HCT116 (cell line): Measurements from ENCODE around the gene TPRG1L. TPM values are rescaled to one million over a fixed set of nuclear protein-coding genes. Genes with fewer than 3 reads are reported as not detected.
"Not testable (repeated sequence)": the region's sequence is repeated elsewhere in the genome, so short reads cannot be mapped to it uniquely, and the experiment has no call there.

ENCODE experiments used
- ATAC-seq: fragments of 200-7000 bp; cut with Tn5 transposase; 2 replicates; pipeline ENCODE4 v1.9.1; 2020; ENCODE audit warnings: mild to moderate bottlenecking, moderate library complexity
- BruUV-seq: library from RNA; stranded (reverse); fragments of 400-500 nt; replicated peaks from 2 replicates; lab custom pipeline; 2021; lab: Mats Ljungman, UMichigan
- CTCF ChIA-PET: fragments of 300-600 bp; sonication (Branson Sonifier 250); formaldehyde crosslinking; loops from one replicate; lab custom pipeline; 2021; ENCODE audit warnings: antibody characterized with exemption; lab: Charles Lee
- POLR2A ChIA-PET: fragments of 300-600, 350-600 bp; sonication (Branson Sonifier 250); formaldehyde crosslinking; loops from one replicate; lab custom pipeline; 2021; ENCODE audit warnings: antibody characterized with exemption; lab: Charles Lee
- RAD21 ChIA-PET, 2 experiments: fragments of 300-600 bp; sonication (Branson Sonifier 250); formaldehyde crosslinking; loops; one replicate each; lab custom pipeline; 2023; ENCODE audit warnings: low total read pairs in 2 of 2; ENCODE audit not compliant: uncharacterized antibody in 2 of 2, unreplicated experiment in 2 of 2, low non-redundant PET in 1 of 2; lab: Charles Lee
- DNase-seq: peaks from one replicate; pipeline ENCODE4 v3.0.0-alpha.2; 2010; ENCODE audit warnings: low read depth, low spot score
- H2AFZ ChIP-seq: fragments of 200-600 bp; shearing (Covaris generic), sonication (generic); 2 replicates; pipeline ENCODE4 v1.6.1; 2017; ENCODE audit warnings: low read depth, mixed run types, mixed read lengths, antibody characterized with exemption, low read length; ENCODE audit not compliant: poor library complexity, severe bottlenecking
- H3K27ac ChIP-seq: 2 replicates; pipeline ENCODE4 v1.5.1; 2012; ENCODE audit warnings: low read depth, low read length
- H3K27me3 ChIP-seq: fragments of 200-600 bp; sonication (generic); 2 replicates; pipeline ENCODE4 v1.6.1; 2016; ENCODE audit warnings: mixed run types, low read length, mixed read lengths; ENCODE audit not compliant: insufficient read depth
- H3K36me3 ChIP-seq, 2 experiments: fragments of 200-500 bp in 1 of 2; fragments of 200-600 bp in 1 of 2; sonication (Bioruptor generic) in 1 of 2; sonication (generic) in 1 of 2; 2 replicates each; pipeline versions ENCODE4 v1.5.1 to v1.6.1; 2014 to 2016; ENCODE audit warnings: low read length in 2 of 2, inconsistent platforms in 1 of 2, mixed read lengths in 1 of 2, mixed run types in 1 of 2; ENCODE audit not compliant: insufficient read depth in 2 of 2, control insufficient read depth in 1 of 2
- H3K4me1 ChIP-seq, 2 experiments: fragments of 200-600 bp in 1 of 2; sonication (generic) in 1 of 2; 2 replicates each; pipeline versions ENCODE4 v1.5.1 to v1.6.1; 2012 to 2017; ENCODE audit warnings: low read length in 2 of 2, inconsistent platforms in 1 of 2, mild to moderate bottlenecking in 1 of 2, mixed read lengths in 1 of 2, mixed run types in 1 of 2, moderate library complexity in 1 of 2; ENCODE audit not compliant: insufficient read depth in 2 of 2, control insufficient read depth in 1 of 2
- H3K4me2 ChIP-seq: fragments of 200-600 bp; sonication (generic); 2 replicates; pipeline ENCODE4 v1.6.1; 2017; ENCODE audit warnings: mixed run types, low read length, mixed read lengths
- H3K4me3 ChIP-seq, 2 experiments: fragments of 200-600 bp in 1 of 2; sonication (generic) in 1 of 2; replicated peaks in 1 of 2; 2 replicates each; pipeline ENCODE4 v1.5.1; 2011 to 2016; ENCODE audit warnings: low read length in 2 of 2, control low read depth in 1 of 2, low read depth in 1 of 2, mild to moderate bottlenecking in 1 of 2, mixed read lengths in 1 of 2, mixed run types in 1 of 2
- H3K79me2 ChIP-seq: fragments of 200-600 bp; sonication (generic); 2 replicates; pipeline ENCODE4 v1.6.1; 2017; ENCODE audit warnings: mild to moderate bottlenecking, mixed run types, low read length, moderate library complexity, mixed read lengths; ENCODE audit not compliant: insufficient read depth
- H3K9ac ChIP-seq: fragments of 200-600 bp; sonication (generic); 2 replicates; pipeline ENCODE4 v1.6.1; 2016; ENCODE audit warnings: low read length, mixed read lengths
- H3K9me2 ChIP-seq: fragments of 200-600 bp; sonication (generic), shearing (Covaris generic); 2 replicates; pipeline ENCODE4 v1.6.1; 2017; ENCODE audit warnings: mixed run types, mild to moderate bottlenecking, moderate library complexity; ENCODE audit not compliant: insufficient read depth
- H3K9me3 ChIP-seq, 2 experiments: fragments of 200-500 bp in 1 of 2; fragments of 200-600 bp in 1 of 2; sonication (Bioruptor generic) in 1 of 2; sonication (generic) in 1 of 2; 2 replicates each; pipeline ENCODE4 v1.6.1; 2014 to 2017; ENCODE audit warnings: low read length in 2 of 2, mixed read lengths in 2 of 2, inconsistent platforms in 1 of 2, low read depth in 1 of 2, mild to moderate bottlenecking in 1 of 2, mixed run types in 1 of 2, moderate library complexity in 1 of 2; ENCODE audit not compliant: control insufficient read depth in 1 of 2, insufficient read depth in 1 of 2
- H4K20me1 ChIP-seq: fragments of 200-600 bp; sonication (generic), shearing (Covaris generic); 2 replicates; pipeline ENCODE4 v1.6.1; 2017; ENCODE audit warnings: mixed run types, mild to moderate bottlenecking, moderate library complexity; ENCODE audit not compliant: insufficient read depth
- CEBPB ChIP-seq: IDR thresholded peaks from 2 replicates; pipeline ENCODE4 v1.6.1; 2012; ENCODE audit warnings: low read depth
- ELF1 ChIP-seq: IDR thresholded peaks from 2 replicates; pipeline ENCODE4 v1.6.1; 2012; ENCODE audit warnings: low read depth, borderline replicate concordance
- EZH2 ChIP-seq: fragments of 200-600 bp; sonication (generic); IDR thresholded peaks from 2 replicates; pipeline ENCODE4 v1.6.1; 2017; ENCODE audit warnings: antibody characterized with exemption, mixed run types
- EZH2phosphoT487 ChIP-seq: fragments of 200-600 bp; IDR thresholded peaks from 2 replicates; pipeline ENCODE4 v1.6.1; 2018; ENCODE audit warnings: antibody characterized with exemption, borderline replicate concordance
- FOSL1 ChIP-seq: IDR thresholded peaks from 2 replicates; pipeline ENCODE4 v1.6.1; 2012; ENCODE audit warnings: low read depth
- POLR2AphosphoS5 ChIP-seq: IDR thresholded peaks from 2 replicates; pipeline ENCODE4 v1.6.1; 2011; ENCODE audit warnings: mild to moderate bottlenecking, low read depth, low read length, moderate library complexity
- RAD21 ChIP-seq: IDR thresholded peaks from 2 replicates; pipeline ENCODE4 v1.6.1; 2012; ENCODE audit warnings: low read depth, mild to moderate bottlenecking
- SRF ChIP-seq: IDR thresholded peaks from 2 replicates; pipeline ENCODE4 v1.6.1; 2012; ENCODE audit warnings: low read depth
- TCF7L2 ChIP-seq: IDR thresholded peaks from 2 replicates; pipeline ENCODE4 v1.7.0; 2011; ENCODE audit warnings: borderline replicate concordance, inconsistent platforms; ENCODE audit not compliant: insufficient read depth, insufficient read length; ENCODE audit errors: extremely low read depth
- ZBTB33 ChIP-seq: IDR thresholded peaks from 2 replicates; pipeline ENCODE4 v1.6.1; 2011; ENCODE audit warnings: mild to moderate bottlenecking, low read length, moderate library complexity; ENCODE audit not compliant: insufficient replicate concordance; ENCODE audit errors: extremely low read depth
- ZFX ChIP-seq: fragments of 450-650 bp; IDR thresholded peaks from 2 replicates; pipeline ENCODE4 v1.6.1; 2017
- intact Hi-C: fragments of 100-400 bp; cut with micrococcal nuclease; formaldehyde crosslinking; loops from 2 replicates; pipeline ENCODE4 v1.10.0; 2022
- total RNA-seq: library from RNA; stranded (reverse); gene quantifications from one replicate; pipeline ENCODE4 v1.2.1, GENCODE V29; 2021; ENCODE audit not compliant: unreplicated experiment
- TF ChIP-seq, protein P1 (sequence below): IDR thresholded peaks from 2 replicates; pipeline ENCODE4 v1.6.1; 2012; ENCODE audit warnings: low read depth

TPRG1L gene
- total RNA-seq, 1 experiment from 2014 or later = 25.6 TPM

- H3K79me2 ChIP-seq, CTCF ChIA-PET, H3K4me3 ChIP-seq, H3K9me2 ChIP-seq, H3K27me3 ChIP-seq, ATAC-seq, DNase-seq, H4K20me1 ChIP-seq, intact Hi-C loops, POLR2A ChIA-PET, H3K36me3 ChIP-seq, H2AFZ ChIP-seq, H3K4me1 ChIP-seq, H3K9ac ChIP-seq, H3K27ac ChIP-seq, H3K4me2 ChIP-seq, H3K9me3 ChIP-seq, BruUV-seq, RAD21 ChIA-PET: not testable (repeated sequence)
Observed at GRCh38 chr1:3583751-3584150, 41.1 kb upstream of the TPRG1L start.

DNA sequence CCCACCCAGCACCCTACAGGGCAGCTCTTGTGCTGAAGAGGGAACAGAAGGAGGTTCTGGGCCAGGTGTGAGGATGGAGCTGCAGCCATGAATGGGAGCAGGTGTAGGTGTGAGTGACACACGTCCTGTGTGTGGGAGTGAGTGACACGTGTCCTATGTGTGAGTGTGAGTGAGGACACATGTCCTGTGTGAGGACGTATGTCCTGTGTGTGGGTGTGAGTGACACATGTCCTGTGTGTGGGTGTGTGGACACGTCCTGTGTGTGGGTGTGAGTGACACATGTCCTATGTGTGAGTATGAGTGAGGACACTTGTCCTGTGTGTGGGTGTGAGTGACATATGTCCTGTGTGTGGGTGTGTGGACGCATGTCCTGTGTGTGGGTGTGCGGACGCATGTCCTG is 39.9 kb upstream of the TPRG1L start:
- no peaks in the 10 kb centered on the region; a peak in 1 of 4 replicates for H3K9me3 ChIP-seq
- no peaks in the 10 kb centered on the region for H3K4me1 ChIP-seq
- H3K4me3 ChIP-seq = no peak overlapping the region
- intact Hi-C loops = no loop called here
- H3K9ac ChIP-seq = no peak overlapping the region
- H4K20me1 ChIP-seq = no peaks in the 10 kb centered on the region
- H3K4me2 ChIP-seq = no peak overlapping the region
- H3K27ac ChIP-seq = no peak overlapping the region
- H3K9me2 ChIP-seq = no peaks in the 10 kb centered on the region
- TF ChIP-seq EZH2 = no peak
- TF ChIP-seq POLR2AphosphoS5 = no peak
- TF ChIP-seq ELF1 = no peak
- no peak for TF ChIP-seq CEBPB
- TF ChIP-seq ZBTB33 = no peak
- no peak for TF ChIP-seq ZFX
- TF ChIP-seq, protein P1, sequence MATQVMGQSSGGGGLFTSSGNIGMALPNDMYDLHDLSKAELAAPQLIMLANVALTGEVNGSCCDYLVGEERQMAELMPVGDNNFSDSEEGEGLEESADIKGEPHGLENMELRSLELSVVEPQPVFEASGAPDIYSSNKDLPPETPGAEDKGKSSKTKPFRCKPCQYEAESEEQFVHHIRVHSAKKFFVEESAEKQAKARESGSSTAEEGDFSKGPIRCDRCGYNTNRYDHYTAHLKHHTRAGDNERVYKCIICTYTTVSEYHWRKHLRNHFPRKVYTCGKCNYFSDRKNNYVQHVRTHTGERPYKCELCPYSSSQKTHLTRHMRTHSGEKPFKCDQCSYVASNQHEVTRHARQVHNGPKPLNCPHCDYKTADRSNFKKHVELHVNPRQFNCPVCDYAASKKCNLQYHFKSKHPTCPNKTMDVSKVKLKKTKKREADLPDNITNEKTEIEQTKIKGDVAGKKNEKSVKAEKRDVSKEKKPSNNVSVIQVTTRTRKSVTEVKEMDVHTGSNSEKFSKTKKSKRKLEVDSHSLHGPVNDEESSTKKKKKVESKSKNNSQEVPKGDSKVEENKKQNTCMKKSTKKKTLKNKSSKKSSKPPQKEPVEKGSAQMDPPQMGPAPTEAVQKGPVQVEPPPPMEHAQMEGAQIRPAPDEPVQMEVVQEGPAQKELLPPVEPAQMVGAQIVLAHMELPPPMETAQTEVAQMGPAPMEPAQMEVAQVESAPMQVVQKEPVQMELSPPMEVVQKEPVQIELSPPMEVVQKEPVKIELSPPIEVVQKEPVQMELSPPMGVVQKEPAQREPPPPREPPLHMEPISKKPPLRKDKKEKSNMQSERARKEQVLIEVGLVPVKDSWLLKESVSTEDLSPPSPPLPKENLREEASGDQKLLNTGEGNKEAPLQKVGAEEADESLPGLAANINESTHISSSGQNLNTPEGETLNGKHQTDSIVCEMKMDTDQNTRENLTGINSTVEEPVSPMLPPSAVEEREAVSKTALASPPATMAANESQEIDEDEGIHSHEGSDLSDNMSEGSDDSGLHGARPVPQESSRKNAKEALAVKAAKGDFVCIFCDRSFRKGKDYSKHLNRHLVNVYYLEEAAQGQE = no peak
- TF ChIP-seq EZH2phosphoT487 = no peak
- no peak for TF ChIP-seq FOSL1
- TF ChIP-seq SRF = no peak
- no peak for TF ChIP-seq TCF7L2
- no peak for TF ChIP-seq RAD21
- ATAC-seq = no peak
- no peaks in the 10 kb centered on the region for H3K36me3 ChIP-seq
- ChIA-PET RAD21 (no interaction called here), POLR2A (no interaction called here), CTCF (no interaction called here)
- no peak overlapping the region for H2AFZ ChIP-seq
- DNase-seq = no peak
- no TSS peak for BruUV-seq
- H3K79me2 ChIP-seq = no peaks in the 10 kb centered on the region
- H3K27me3 ChIP-seq = no peaks in the 10 kb centered on the region
